K562 (cell line): ENCODE measurements around the gene POLR1A. TPM values are rescaled to one million over a fixed set of nuclear protein-coding genes. Genes with fewer than 3 reads are reported as not detected.

ENCODE experiments used
- ATAC-seq: fragments of 200-7000 bp; cut with Tn5 transposase; 3 replicates; pipeline ENCODE4 v1.9.1; 2020; ENCODE audit warnings: moderate library complexity
- BruUV-seq: library from RNA; stranded (reverse); fragments of 400-500 nt; replicated peaks from 2 replicates; lab custom pipeline; 2021; lab: Mats Ljungman, UMichigan
- CTCF ChIA-PET: fragments of 300-600 bp; formaldehyde crosslinking; extraction: SDS; loops from one replicate; lab custom pipeline; 2021; ENCODE audit warnings: low intra/inter-chr PET ratio; lab: Yijun Ruan, JAX
- POLR2A ChIA-PET: fragments of 300-600, 350-650 bp; sonication (Branson Sonifier 250); formaldehyde crosslinking; extraction: SDS; loops from one replicate; lab custom pipeline; 2021; ENCODE audit warnings: antibody characterized with exemption, inconsistent platforms; lab: Yijun Ruan, JAX
- DNase-seq, 4 experiments: peaks; one replicate each; pipeline versions ENCODE4 v3.0.0 to v3.0.0-alpha.2; 2011 to 2018; ENCODE audit warnings: low spot score in 3 of 4, mixed read lengths in 3 of 4; ENCODE audit errors: extremely low read depth in 1 of 4
- FAIRE-seq: peaks from 2 replicates; lab custom pipeline; 2011; peaks lifted over from hg19 to GRCh38; lab: Jason Lieb, UNC
- H2AFZ ChIP-seq: 2 replicates; pipeline ENCODE4 v1.6.0; 2011; ENCODE audit warnings: low read depth, low read length, control low read depth, inconsistent platforms
- H3K27ac ChIP-seq: fragments of 200-600 bp; 3 replicates; pipeline ENCODE4 v1.8.0; 2011; ENCODE audit warnings: low read depth, mild to moderate bottlenecking, control low read depth, inconsistent platforms, low read length, moderate library complexity, mixed read lengths; ENCODE audit errors: extremely low read depth
- H3K27me3 ChIP-seq, 2 experiments: fragments of 300-600 bp in 1 of 2; 2 replicates in 1 of 2; 3 replicates in 1 of 2; pipeline versions ENCODE4 v1.6.0 to v1.8.0; 2011; ENCODE audit warnings: inconsistent platforms in 2 of 2, low read length in 2 of 2, mild to moderate bottlenecking in 1 of 2, mixed read lengths in 1 of 2, moderate library complexity in 1 of 2; ENCODE audit not compliant: control insufficient read depth in 2 of 2, insufficient read depth in 2 of 2
- H3K36me3 ChIP-seq: fragments of 300-600 bp; 3 replicates; pipeline ENCODE4 v1.8.0; 2011; ENCODE audit warnings: mild to moderate bottlenecking, low read length, inconsistent platforms; ENCODE audit not compliant: control insufficient read depth, insufficient read depth
- H3K4me1 ChIP-seq, 2 experiments: fragments of 200-600 bp in 1 of 2; replicated peaks in 1 of 2; 2 replicates in 1 of 2; 3 replicates in 1 of 2; pipeline versions ENCODE4 v1.5.1 to v1.8.0; 2011; ENCODE audit warnings: inconsistent platforms in 2 of 2, low read length in 2 of 2, mild to moderate bottlenecking in 1 of 2, mixed read lengths in 1 of 2, moderate library complexity in 1 of 2; ENCODE audit not compliant: control insufficient read depth in 2 of 2, insufficient read depth in 2 of 2
- H3K4me2 ChIP-seq: 2 replicates; pipeline ENCODE4 v1.6.1; 2011; ENCODE audit warnings: low read length, control low read depth, inconsistent platforms, mixed read lengths; ENCODE audit not compliant: insufficient read depth
- H3K4me3 ChIP-seq: fragments of 200-600 bp; sonication (generic), shearing (Covaris generic); 2 replicates; pipeline ENCODE4 v1.5.1; 2016; ENCODE audit warnings: control low read depth, inconsistent platforms
- H3K79me2 ChIP-seq: fragments of 200-600 bp; 3 replicates; pipeline ENCODE4 v1.8.0; 2011; ENCODE audit warnings: low read length, inconsistent platforms; ENCODE audit not compliant: control insufficient read depth, insufficient read depth
- H3K9ac ChIP-seq, 2 experiments: 2 replicates each; pipeline versions ENCODE4 v1.6.0 to v1.6.1; 2011; ENCODE audit warnings: low read depth in 2 of 2, low read length in 2 of 2, control low read depth in 1 of 2, inconsistent platforms in 1 of 2, mild to moderate bottlenecking in 1 of 2, mixed read lengths in 1 of 2; ENCODE audit not compliant: insufficient read depth in 1 of 2
- H3K9me1 ChIP-seq: one replicate; pipeline ENCODE4 v1.6.0; 2011; ENCODE audit warnings: inconsistent platforms, mild to moderate bottlenecking, low read length, moderate library complexity; ENCODE audit not compliant: control insufficient read depth, insufficient read depth
- H3K9me3 ChIP-seq: replicated peaks from 2 replicates; pipeline ENCODE4 v1.5.1; 2011; ENCODE audit warnings: low read depth, low read length, inconsistent platforms; ENCODE audit not compliant: control insufficient read depth, insufficient read depth
- H4K20me1 ChIP-seq: replicated peaks from 2 replicates; pipeline ENCODE4 v1.6.1; 2011; ENCODE audit warnings: low read length, inconsistent platforms, mixed read lengths; ENCODE audit not compliant: control insufficient read depth, insufficient read depth
- ATF4 ChIP-seq: fragments of 450-650 bp; formaldehyde crosslinking; IDR thresholded peaks from 2 replicates; pipeline ENCODE4 v1.4.0; 2022; ENCODE audit warnings: mild to moderate bottlenecking, moderate library complexity
- COPS2 ChIP-seq: fragments of 450-650 bp; conservative IDR thresholded peaks from 2 replicates; pipeline ENCODE4 v1.6.1; 2016; ENCODE audit warnings: mild to moderate bottlenecking, moderate library complexity
- KLF13 ChIP-seq: fragments of 450-650 bp; IDR thresholded peaks from 2 replicates; pipeline ENCODE4 v1.6.1; 2016; ENCODE audit warnings: missing genetic modification characterization, low read depth, mild to moderate bottlenecking, missing compliant biosample characterization, moderate library complexity, borderline replicate concordance
- NBN ChIP-seq: fragments of 450-650 bp; IDR thresholded peaks from 2 replicates; pipeline ENCODE4 v1.6.1; 2016; ENCODE audit warnings: low read depth, mild to moderate bottlenecking
- RBFOX2 ChIP-seq: fragments of 200-400 bp; formaldehyde crosslinking; IDR thresholded peaks from 2 replicates; pipeline ENCODE4 v1.6.1; 2017; ENCODE audit warnings: low read depth, mild to moderate bottlenecking, low read length, moderate library complexity
- TAF7 ChIP-seq: fragments of 450-650 bp; IDR thresholded peaks from 2 replicates; pipeline ENCODE4 v1.6.1; 2016; ENCODE audit warnings: missing genetic modification characterization, missing compliant biosample characterization
- WHSC1 ChIP-seq: IDR thresholded peaks from one replicate; pipeline ENCODE4 v1.6.1; 2012; ENCODE audit warnings: low read length, control low read depth, inconsistent platforms
- ZNF165 ChIP-seq: fragments of 250-450 bp; sonication (Bioruptor Pico); IDR thresholded peaks from 2 replicates; pipeline ENCODE4 v1.4.0; 2020; ENCODE audit warnings: borderline replicate concordance
- ZNF347 ChIP-seq: fragments of 450-650 bp; formaldehyde crosslinking; IDR thresholded peaks from 2 replicates; pipeline ENCODE4 v1.4.0; 2020; ENCODE audit warnings: low read depth, mild to moderate bottlenecking, moderate library complexity
- ZNF41 ChIP-seq: fragments of 250-450 bp; sonication (Bioruptor Pico); conservative IDR thresholded peaks from 2 replicates; pipeline ENCODE4 v1.4.0; 2020; ENCODE audit warnings: mild to moderate bottlenecking
- ZNF518B ChIP-seq: fragments of 250-450 bp; sonication (Bioruptor Pico); IDR thresholded peaks from 2 replicates; pipeline ENCODE4 v1.5.0; 2021; ENCODE audit warnings: mild to moderate bottlenecking, moderate library complexity
- ZNF609 ChIP-seq: sonication (generic); formaldehyde crosslinking; IDR thresholded peaks from 2 replicates; pipeline ENCODE4 v1.8.1; 2023; ENCODE audit warnings: missing genetic modification reagents, mild to moderate bottlenecking, borderline replicate concordance
- ZNF644 ChIP-seq: fragments of 200-800 bp; sonication (Bioruptor generic); IDR thresholded peaks from 2 replicates; pipeline ENCODE4 v1.6.1; 2016; ENCODE audit warnings: low read depth, missing genetic modification characterization, missing compliant biosample characterization
- WGBS: fragments of 100-300 bp; shearing (Covaris generic); methylation state at CpG from one replicate; pipeline ENCODE4 v1.1.6; 2016; ENCODE audit warnings: low coverage, mixed read lengths; ENCODE audit not compliant: insufficient coverage; ENCODE audit errors: missing lambda C conversion rate; 5-methylcytosine and 5-hydroxymethylcytosine counted together
- in situ Hi-C: fragments of 300-500 bp; cut with MboI; formaldehyde crosslinking; loops from 4 replicates; pipeline ENCODE4 v1.15.0; 2018; ENCODE audit warnings: inconsistent platforms, mixed read lengths
- intact Hi-C: fragments of 100-400 bp; cut with micrococcal nuclease; formaldehyde crosslinking; loops from 2 replicates; pipeline ENCODE4 v1.14.2; 2022
- polyA plus RNA-seq, 8 experiments: library from polyadenylated mRNA; depleted of rRNA in 4 of 8; stranded (reverse) in 5 of 8; unstranded in 3 of 8; fragments of >200 nt; fragmentation: Nextera tagmentation in 2 of 8; fragmentation: Illumina TruSeq in 1 of 8; extraction: Ambion mirVana in 2 of 8; extraction: Trizol in 1 of 8; gene quantifications; 2 replicates each; pipeline versions ENCODE4 v1.2.1 to v1.2.3, GENCODE V29; 2011 to 2014; ENCODE audit warnings: inconsistent platforms in 1 of 8, missing spikeins in 1 of 8
- total RNA-seq, 7 experiments: library from RNA; depleted of rRNA in 6 of 7; stranded (reverse); fragments of >200 nt in 6 of 7; fragmentation: Illumina TruSeq in 2 of 7; extraction: Trizol in 2 of 7; gene quantifications; 2 replicates each; pipeline versions ENCODE4 v1.2.1 to v1.2.3, GENCODE V29; 2011 to 2021; ENCODE audit warnings: low replicate concordance in 1 of 7

The POLR1A gene
- total and polyA plus RNA-seq, 9 of the 15 experiments (the other 6 are each of a cell fraction or from before 2014, with no cell fraction given): 3.0 to 72.1 (median 21.8) TPM

- TF ChIP-seq ZNF518B (no peak), ZNF644 (tag) (no peak)
These were observed 30.5 kb upstream of the POLR1A start (continued) for GRCh38 chr2:86136141-86136540.

GRCh38 chr2:86135653-86136052 lies 30.0 kb upstream of the POLR1A start:
- FAIRE-seq: no peak
- Histone ChIP-seq H3K9me3 (no peaks in the 10 kb centered on the region), H3K27me3 (no peaks in the 10 kb centered on the region), H3K9ac (no peak overlapping the region), H3K9me1 (no peaks in the 10 kb centered on the region), H3K27ac (no peak overlapping the region), H3K4me3 (no peak overlapping the region), H3K4me2 (no peak overlapping the region), H4K20me1 (no peaks in the 10 kb centered on the region), H3K36me3 (peaks cover 100% of the 10 kb centered on the region), H3K4me1 (no peaks in the 10 kb centered on the region), H2AFZ (no peak overlapping the region), H3K79me2 (no peaks in the 10 kb centered on the region)
- CTCF ChIA-PET: no interaction called here
- intact Hi-C loops (no loop called here), in situ Hi-C loops (no loop called here)
- ATAC-seq: no peak
- BruUV-seq: no TSS peak
- no peak for DNase-seq
- 91% methylated on average over 5 of the region's 5 CpGs for WGBS
- POLR2A ChIA-PET: interaction anchor here (0.7 to 1.2 kb wide), 4 partner anchors 26 to 382 kb away, joined by 3 read pairs; partner anchors contain the start of gene POLR1A
- TF ChIP-seq KLF13 (tag) (no peak), RBFOX2 (no peak), ZNF165 (CRISPR knock-in tag) (no peak), NBN (no peak), COPS2 (no peak), WHSC1 (no peak), ATF4 (no peak), TAF7 (tag) (no peak), ZNF347 (CRISPR knock-in tag) (no peak), ZNF609 (CRISPR knock-in tag) (no peak), ZNF41 (no peak)
